HG02852 (cell line): ENCODE measurements around the gene CPNE7.

Experiments used
- ATAC-seq: cut with Tn5 transposase; IDR thresholded peaks from one replicate; pipeline ENCODE4 v1.9.1; 2021; ENCODE audit warnings: mild to moderate bottlenecking, moderate library complexity; ENCODE audit not compliant: unreplicated experiment

CPNE7 gene

GRCh38 chr16:89601906-89602272 lies 26.3 kb downstream of the CPNE7 start:
- ATAC-seq, result no peak

- ATAC-seq, result no peak
Observed at GRCh38 chr16:89602273-89602951, 26.9 kb downstream of the CPNE7 start.

GRCh38 chr16:89602952-89603590 lies 27.5 kb downstream of the CPNE7 start:
- no peak for ATAC-seq

GRCh38 chr16:89604764-89605163 lies 29.2 kb downstream of the CPNE7 start:
- no peak for ATAC-seq

- no peak for ATAC-seq
Observed at GRCh38 chr16:89605186-89605970, 29.8 kb downstream of the CPNE7 start.

- ATAC-seq, result no peak
Observed at GRCh38 chr16:89606006-89606405, 30.4 kb downstream of the CPNE7 start.

- no peak for ATAC-seq
Observed at GRCh38 chr16:89607453-89607852, 31.9 kb downstream of the CPNE7 start.

- ATAC-seq, result no peak
Observed at GRCh38 chr16:89607937-89608740, 32.6 kb downstream of the CPNE7 start.

- no peak for ATAC-seq
Observed at GRCh38 chr16:89610108-89610453, 34.5 kb downstream of the CPNE7 start.

GRCh38 chr16:89612415-89613166 lies 37.0 kb downstream of the CPNE7 start:
- no peak for ATAC-seq

- ATAC-seq, result no peak
Observed at GRCh38 chr16:89613231-89613953, 37.8 kb downstream of the CPNE7 start, which contains the start of gene DPEP1. Gene DPEP1, plus strand, starts transcription at chr16:89613642. Its CDS starts 16,769 bp downstream, at chr16:89630411.

GRCh38 chr16:89613954-89614459 lies 38.4 kb downstream of the CPNE7 start:
- no peak for ATAC-seq

GRCh38 chr16:89615176-89615575 lies 39.6 kb downstream of the CPNE7 start:
- no peak for ATAC-seq

GRCh38 chr16:89615596-89616090 lies 40.1 kb downstream of the CPNE7 start:
- no peak for ATAC-seq

GRCh38 chr16:89616623-89617022 lies 41.1 kb downstream of the CPNE7 start:
- no peak for ATAC-seq

GRCh38 chr16:89617036-89617435 lies 41.5 kb downstream of the CPNE7 start:
- no peak for ATAC-seq

- no peak for ATAC-seq
Observed at GRCh38 chr16:89618109-89618998, 42.8 kb downstream of the CPNE7 start.

- no peak for ATAC-seq
Observed at GRCh38 chr16:89619840-89620239, 44.3 kb downstream of the CPNE7 start.
